Islet precursor cell (in vitro differentiated cells): ENCODE data around the gene GATA1.

Experiments
- DNase-seq: peaks from one replicate; pipeline ENCODE4 v3.0.0-alpha.2; 2018

Gene GATA1

GRCh38 chrX:48785540-48786214 lies 713 bp upstream of the GATA1 start:
- DNase-seq, result no peak

- no peak for DNase-seq
Measured at GRCh38 chrX:48786825-48787504, 575 bp downstream of the GATA1 start.

GRCh38 chrX:48787505-48788443 lies 1.4 kb downstream of the GATA1 start:
- DNase-seq, result no peak

- DNase-seq, result no peak
Measured at GRCh38 chrX:48789366-48790220, 3.2 kb downstream of the GATA1 start.

- DNase-seq, result no peak
Measured at GRCh38 chrX:48790477-48790876, 4.1 kb downstream of the GATA1 start.

GRCh38 chrX:48791063-48791820 lies 4.9 kb downstream of the GATA1 start:
- no peak for DNase-seq

- no peak for DNase-seq
Measured at GRCh38 chrX:48792219-48792618, 5.8 kb downstream of the GATA1 start.

GRCh38 chrX:48793935-48794334 lies 7.5 kb downstream of the GATA1 start:
- no peak for DNase-seq

GRCh38 chrX:48794340-48794910 lies 8.0 kb downstream of the GATA1 start:
- DNase-seq, result no peak

GRCh38 chrX:48794911-48795515 lies 8.6 kb downstream of the GATA1 start:
- DNase-seq, result peak; percentile 88

GRCh38 chrX:48798318-48798717 lies 11.9 kb downstream of the GATA1 start:
- DNase-seq, result no peak

GRCh38 chrX:48800574-48801279 lies 14.3 kb downstream of the GATA1 start:
- DNase-seq, result no peak

GRCh38 chrX:48801280-48802088 lies 15.1 kb downstream of the GATA1 start, which contains the start of gene HDAC6:
TSS of gene HDAC6 (plus strand) at chrX:48802067. CDS start at chrX:48802693, 626 bp downstream.
- DNase-seq, result peak; percentile 99

- peak; percentile 96 for DNase-seq
Measured at GRCh38 chrX:48802089-48802904, 15.9 kb downstream of the GATA1 start.

GRCh38 chrX:48802905-48803200 lies 16.5 kb downstream of the GATA1 start:
- no peak for DNase-seq

GRCh38 chrX:48806081-48806480 lies 19.7 kb downstream of the GATA1 start:
- no peak for DNase-seq

- DNase-seq, result no peak
Measured at GRCh38 chrX:48813644-48814043, 27.3 kb downstream of the GATA1 start.

GRCh38 chrX:48814722-48815121 lies 28.3 kb downstream of the GATA1 start:
- no peak for DNase-seq

GRCh38 chrX:48815266-48815665 lies 28.9 kb downstream of the GATA1 start:
- no peak for DNase-seq
